Measurements from ENCODE around the gene SORL1.
"Not testable (repeated sequence)": the region's sequence is repeated elsewhere in the genome, so short reads cannot be mapped to it uniquely, and the experiment has no call there.

The SORL1 gene, protein sequence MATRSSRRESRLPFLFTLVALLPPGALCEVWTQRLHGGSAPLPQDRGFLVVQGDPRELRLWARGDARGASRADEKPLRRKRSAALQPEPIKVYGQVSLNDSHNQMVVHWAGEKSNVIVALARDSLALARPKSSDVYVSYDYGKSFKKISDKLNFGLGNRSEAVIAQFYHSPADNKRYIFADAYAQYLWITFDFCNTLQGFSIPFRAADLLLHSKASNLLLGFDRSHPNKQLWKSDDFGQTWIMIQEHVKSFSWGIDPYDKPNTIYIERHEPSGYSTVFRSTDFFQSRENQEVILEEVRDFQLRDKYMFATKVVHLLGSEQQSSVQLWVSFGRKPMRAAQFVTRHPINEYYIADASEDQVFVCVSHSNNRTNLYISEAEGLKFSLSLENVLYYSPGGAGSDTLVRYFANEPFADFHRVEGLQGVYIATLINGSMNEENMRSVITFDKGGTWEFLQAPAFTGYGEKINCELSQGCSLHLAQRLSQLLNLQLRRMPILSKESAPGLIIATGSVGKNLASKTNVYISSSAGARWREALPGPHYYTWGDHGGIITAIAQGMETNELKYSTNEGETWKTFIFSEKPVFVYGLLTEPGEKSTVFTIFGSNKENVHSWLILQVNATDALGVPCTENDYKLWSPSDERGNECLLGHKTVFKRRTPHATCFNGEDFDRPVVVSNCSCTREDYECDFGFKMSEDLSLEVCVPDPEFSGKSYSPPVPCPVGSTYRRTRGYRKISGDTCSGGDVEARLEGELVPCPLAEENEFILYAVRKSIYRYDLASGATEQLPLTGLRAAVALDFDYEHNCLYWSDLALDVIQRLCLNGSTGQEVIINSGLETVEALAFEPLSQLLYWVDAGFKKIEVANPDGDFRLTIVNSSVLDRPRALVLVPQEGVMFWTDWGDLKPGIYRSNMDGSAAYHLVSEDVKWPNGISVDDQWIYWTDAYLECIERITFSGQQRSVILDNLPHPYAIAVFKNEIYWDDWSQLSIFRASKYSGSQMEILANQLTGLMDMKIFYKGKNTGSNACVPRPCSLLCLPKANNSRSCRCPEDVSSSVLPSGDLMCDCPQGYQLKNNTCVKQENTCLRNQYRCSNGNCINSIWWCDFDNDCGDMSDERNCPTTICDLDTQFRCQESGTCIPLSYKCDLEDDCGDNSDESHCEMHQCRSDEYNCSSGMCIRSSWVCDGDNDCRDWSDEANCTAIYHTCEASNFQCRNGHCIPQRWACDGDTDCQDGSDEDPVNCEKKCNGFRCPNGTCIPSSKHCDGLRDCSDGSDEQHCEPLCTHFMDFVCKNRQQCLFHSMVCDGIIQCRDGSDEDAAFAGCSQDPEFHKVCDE (N-terminal part only)

DNA sequence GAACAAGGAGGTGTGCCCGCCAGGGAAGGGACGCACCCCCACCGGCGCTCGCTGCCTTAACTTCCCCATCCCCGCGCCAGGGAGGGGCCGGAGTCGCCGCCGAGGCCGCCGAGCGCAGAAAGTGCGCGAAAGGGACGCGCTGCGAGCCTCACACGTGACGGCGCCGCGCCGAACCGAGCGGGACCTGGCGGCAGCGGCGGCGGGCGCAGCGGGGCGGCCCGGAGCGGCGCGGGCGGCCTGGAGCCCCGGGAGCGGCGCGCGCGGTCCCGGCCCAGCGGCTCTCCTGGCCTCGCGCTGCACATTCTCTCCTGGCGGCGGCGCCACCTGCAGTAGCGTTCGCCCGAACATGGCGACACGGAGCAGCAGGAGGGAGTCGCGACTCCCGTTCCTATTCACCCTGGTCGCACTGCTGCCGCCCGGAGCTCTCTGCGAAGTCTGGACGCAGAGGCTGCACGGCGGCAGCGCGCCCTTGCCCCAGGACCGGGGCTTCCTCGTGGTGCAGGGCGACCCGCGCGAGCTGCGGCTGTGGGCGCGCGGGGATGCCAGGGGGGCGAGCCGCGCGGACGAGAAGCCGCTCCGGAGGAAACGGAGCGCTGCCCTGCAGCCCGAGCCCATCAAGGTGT is at the start of gene SORL1:
Gene SORL1 (plus strand): TSS at position 329 of the 623 bp plus-strand sequence. CDS start 18 bp downstream, at position 347.
- peak; percentile 27 for DNase-seq

DNA sequence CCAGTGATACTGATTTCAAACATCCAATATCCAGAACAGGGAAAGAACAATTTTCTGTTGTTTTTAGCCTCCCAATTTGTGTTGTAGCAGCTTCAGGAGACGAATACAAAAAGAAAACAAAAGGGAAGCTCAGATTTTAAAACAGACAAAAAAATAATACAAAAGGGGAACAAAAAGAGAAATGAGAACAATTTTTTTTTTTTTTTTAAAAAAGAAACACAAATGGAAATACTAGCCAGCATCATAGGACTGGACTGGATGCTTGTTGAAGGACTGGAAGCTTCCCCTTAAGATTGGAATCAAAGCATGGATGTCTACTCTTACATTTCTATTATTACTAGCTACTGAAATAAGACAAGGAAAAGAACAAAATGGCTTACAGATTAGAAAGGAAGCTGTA is 46.5 kb upstream of the SORL1 start:
- no peak for DNase-seq

DNA sequence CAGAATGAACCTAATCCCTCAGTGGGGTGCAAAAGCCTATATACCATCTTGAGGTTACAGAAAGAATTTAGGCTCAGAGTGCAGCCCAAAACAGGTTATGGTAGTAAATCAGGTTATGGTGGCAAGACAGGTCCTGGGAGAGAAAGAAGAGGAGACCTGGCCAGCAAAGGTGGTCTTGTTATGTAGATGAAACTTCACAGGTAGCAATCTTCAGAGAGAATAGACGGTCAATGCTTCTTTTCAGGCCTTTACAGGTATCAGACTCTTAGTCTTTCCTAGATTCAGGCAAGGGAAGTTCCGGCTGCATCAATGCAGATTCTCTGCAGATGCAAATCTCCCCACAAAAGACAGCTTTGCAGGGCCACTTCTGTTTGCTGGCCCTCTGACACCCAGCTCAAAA is 45.8 kb upstream of the SORL1 start:
- no peak for DNase-seq

DNA sequence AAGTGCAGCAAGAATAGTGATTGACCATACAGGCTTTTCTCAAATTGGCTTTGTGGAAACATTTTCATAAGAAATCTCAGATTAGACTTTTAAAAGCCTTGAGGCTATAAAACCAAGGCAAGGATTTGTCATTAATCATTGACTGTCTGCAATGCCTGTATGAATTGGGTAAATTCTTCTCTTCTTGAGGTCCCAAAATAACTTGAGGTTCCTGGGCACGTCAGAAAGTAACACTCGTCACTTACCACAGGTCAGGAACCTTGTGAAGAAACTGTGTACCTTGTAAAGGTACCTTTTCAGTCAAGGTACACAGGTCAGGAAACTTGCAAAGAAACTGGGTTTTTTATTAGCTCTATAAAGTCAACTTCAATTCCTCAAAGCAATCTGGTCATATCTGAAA is 43.3 kb upstream of the SORL1 start:
- no peak for DNase-seq

DNA sequence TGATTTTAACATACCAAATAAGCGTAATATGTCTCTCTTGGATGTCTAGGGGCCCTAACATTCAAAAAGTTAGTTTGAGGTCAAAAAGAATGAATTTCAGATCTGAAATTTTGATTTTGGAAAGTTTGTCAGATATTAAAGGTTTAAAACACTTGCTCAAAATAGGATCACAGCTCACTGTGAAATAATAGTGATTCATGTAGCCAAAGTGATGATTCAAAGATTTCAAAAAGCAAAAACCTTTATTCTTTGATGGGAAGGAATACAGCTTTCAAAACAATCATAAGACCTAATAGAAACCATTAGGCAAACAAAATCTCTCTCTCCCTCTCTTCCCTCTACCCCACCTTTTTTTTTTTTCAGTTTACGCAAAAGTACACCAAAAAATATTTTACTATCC is 42.1 kb upstream of the SORL1 start:
- DNase-seq = not testable (repeated sequence)

DNA sequence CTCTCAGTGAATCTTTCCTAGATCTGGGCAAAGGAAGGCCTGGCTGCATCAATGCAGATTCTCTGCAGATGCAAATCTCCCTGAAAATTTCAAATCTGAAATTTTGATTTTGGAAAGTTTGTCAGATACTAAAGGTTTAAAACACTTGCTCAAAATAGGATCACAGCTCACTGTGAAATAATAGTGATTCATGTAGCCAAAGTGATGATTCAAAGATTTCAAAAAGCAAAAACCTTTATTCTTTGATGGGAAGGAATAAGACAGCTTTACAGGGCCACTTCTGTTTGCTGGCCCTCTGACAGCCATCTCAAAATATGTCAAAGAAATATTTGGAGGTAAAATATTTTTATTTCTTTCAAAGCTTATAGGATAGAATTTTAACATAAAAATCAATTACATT is 40.8 kb upstream of the SORL1 start:
- not testable (repeated sequence) for DNase-seq

DNA sequence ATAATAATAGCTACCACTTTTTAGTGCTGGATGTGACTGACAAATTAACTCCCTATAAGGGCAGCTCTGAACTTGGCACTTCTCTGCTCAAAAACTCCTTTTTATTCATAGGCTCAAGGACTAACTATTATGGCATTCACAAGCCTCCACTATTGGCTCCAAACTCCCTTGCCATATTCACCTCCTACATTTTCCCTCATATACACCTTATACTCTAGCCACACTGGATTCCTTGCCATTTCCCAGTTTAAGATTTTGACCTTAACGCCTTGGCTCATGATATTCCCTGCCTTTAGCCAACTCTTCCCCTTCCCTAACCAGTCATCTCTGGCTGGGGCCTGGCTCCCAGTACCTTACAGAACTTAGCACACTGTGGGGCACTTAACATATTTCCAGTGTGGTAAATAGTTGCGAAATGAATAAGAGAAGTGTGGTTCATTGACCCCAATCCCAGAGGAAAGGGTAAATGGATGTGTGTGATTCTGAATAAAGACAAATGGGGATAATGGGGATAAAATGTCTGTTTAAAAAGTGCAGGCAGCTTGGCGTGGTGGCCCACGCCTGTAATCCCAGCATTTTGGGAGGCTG is 40.0 kb upstream of the SORL1 start:
- DNase-seq = no peak

DNA sequence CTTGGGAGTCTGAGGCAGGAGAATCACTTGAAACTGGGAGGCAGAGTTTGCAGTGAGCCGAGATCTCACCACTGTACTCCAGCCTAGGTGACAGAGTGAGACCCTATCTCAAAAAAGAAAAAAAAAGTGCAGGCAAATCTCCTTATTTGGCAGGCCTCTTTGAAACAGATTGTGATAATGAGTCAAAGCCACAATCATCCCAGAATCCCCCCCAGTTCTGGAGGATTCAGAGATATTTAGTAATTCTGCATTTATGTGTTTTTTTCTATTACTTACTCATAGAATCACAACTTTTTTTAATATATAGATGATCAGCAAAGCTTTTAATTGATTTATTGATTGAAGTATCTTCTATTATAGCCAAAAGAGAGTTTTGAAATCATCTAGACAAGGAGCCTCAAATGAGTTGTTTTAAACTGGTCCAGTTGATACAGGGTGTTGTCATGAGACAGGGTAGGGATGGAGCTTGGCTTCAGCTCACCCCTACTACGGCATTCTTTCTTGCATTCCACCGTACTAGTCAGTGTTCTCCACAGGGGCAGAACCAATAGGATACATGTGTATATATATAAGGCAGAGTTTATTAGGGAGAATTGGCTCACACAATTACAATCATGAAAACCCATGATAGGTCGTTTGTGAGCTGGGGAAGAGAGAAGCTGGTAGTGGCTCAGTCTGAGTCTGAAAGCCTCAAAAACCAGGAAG is 39.3 kb upstream of the SORL1 start:
- no peak for DNase-seq

DNA sequence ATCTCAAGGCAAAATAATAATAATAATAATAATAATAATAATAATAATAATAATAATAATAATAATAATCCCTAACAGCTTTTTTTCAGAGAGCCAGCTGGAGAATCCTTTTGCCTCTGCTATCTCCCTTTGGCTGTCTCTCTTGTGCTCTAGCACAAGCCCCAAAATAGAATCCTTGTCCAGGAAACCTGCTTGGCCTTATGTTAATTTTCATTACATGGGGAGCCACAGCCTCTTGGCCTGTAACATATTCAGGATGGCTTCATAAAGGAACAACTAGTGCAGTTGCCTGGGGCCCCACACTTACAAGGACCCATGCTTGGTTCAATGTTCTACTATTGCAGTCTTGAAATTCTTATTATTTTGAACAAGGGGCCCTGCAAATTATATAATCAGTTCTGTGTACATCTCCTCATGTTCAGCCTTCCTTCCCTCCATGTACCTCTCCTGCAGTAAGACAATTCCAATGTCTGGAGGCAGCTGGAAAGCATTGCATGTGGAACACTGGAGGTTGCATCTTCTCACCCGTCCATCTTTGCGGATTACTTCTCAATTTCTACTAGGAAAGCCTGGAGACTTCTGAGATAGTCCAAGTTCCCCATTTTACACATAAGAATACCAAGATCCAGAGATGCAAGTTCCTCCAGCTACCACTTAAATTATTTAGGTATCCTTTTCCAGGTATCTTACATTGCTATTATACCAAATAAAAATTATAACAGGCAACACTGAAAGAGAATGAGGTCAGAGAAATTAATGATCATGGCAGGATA is 37.8 kb upstream of the SORL1 start:
- no peak for DNase-seq

DNA sequence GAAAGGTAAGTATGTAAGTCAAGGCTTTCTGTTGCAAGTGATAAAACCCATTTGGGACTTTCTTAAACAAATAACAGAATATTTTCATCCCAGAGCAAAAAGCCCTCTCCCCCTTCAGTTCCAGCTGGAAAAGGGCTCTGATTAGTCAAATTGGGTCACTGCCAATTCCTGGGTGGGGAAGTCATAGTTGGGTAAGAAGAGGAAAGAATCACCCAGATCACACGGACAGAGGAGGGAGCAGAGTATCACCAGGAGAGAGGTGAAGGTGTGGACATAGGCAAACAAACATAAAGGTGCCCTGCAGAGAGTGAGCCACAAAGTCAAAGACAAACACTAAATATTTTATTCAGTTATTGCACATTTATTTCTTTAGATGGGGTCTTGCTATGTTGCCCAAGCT is 36.3 kb upstream of the SORL1 start:
- no peak for DNase-seq

DNA sequence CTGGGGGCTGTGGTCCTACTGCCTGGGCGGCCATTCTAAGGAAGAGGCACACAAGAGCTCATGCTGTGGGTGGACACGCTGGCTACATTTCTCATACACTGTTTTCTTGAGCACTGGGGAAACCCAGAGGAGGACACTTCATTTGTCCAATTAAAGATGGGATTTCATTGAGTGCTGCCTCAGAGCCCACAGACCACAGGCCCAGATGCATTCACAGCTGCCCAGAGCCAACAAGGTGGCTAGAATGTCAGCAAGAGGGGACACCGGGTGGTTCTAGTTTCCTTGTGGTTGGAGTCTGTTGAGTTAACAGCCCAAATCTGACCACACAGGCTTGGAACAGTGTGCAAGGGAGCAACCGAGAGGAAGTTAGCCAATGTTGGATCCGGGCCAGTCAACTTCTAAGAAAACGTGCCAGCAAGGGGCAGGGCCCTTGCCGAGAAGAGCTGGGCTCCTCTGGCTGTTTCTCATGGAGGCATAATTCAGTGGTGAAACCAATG is 35.0 kb upstream of the SORL1 start:
- peak; percentile 93 for DNase-seq

DNA sequence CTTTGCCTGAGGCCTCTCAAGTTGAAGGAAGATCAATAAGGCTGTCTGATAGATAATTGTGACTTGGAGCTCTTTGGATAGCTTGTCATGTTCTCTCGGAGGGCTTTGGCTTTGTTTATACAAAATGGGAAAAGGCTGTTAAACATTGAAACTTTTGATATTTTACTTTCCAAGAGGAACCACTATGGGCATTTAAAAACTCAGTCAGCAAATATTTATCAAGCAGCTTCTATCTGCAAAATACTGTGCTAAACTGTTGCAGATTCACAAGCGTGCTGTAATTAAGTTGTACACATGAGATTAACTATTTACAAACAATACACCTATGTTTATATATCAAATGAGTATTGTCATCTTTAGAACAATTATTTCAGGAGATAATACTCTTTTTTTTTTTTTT is 34.5 kb upstream of the SORL1 start:
- DNase-seq = no peak

DNA sequence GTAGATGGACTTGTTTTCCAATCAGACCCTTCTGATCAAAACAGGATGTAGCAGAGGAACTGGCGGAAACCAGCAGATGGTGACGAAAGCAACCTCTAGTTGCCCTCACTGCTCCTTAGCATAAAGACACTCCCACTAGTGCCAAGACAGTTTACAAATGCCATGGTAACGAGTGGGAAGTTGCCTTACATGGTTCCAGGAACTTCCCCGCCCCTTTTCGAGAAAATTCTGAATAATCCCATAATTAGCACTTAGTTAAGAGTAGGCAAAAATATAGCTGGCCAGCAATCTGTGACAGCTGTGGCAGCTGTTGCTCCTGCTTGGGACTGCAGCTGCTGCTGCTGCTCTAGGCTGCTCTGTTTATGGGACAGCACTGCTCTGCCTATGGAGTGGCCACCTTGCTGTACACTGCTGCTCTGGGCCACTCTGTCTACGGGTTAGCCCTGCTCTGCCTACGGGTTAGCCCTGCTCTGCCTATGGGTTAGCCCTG is 33.4 kb upstream of the SORL1 start:
- DNase-seq = peak; percentile 47

DNA sequence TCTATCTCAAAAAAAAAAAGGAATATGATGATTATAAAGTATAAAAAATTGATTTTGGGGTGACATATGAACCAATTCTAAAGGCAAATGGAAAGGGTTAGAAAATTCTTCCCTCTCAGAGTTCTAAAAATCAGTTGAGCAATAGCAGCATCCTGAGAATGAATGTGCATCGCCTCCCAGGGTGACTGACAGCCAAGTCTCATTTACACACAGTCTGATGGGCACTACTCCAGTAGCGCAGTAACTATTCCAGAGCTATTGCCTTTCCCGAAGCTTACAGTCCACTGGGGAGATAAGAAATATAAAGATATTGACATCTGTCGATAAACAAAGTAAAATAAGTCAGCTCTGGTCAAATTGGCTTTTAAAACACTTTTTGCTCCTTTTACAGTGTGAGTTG is 32.3 kb upstream of the SORL1 start:
- DNase-seq = no peak

DNA sequence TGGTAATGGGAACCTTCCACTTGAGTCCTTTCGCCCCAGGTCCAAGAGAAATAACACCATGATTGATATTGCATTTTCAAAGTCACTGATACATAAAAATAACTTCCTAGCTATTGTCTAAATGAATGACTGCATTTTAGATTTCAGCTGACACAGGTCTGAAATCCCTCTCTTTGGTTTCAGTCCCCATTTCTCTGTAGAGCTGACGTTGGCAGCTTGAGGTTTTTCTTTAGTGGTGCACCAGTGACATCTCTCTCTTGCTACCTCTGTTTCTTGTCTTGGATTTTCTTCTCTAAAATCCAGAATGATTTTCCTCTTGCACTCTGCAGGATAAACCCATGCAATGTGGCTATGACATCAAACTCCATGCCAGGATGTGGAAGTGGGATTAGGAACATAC is 31.7 kb upstream of the SORL1 start:
- no peak for DNase-seq

DNA sequence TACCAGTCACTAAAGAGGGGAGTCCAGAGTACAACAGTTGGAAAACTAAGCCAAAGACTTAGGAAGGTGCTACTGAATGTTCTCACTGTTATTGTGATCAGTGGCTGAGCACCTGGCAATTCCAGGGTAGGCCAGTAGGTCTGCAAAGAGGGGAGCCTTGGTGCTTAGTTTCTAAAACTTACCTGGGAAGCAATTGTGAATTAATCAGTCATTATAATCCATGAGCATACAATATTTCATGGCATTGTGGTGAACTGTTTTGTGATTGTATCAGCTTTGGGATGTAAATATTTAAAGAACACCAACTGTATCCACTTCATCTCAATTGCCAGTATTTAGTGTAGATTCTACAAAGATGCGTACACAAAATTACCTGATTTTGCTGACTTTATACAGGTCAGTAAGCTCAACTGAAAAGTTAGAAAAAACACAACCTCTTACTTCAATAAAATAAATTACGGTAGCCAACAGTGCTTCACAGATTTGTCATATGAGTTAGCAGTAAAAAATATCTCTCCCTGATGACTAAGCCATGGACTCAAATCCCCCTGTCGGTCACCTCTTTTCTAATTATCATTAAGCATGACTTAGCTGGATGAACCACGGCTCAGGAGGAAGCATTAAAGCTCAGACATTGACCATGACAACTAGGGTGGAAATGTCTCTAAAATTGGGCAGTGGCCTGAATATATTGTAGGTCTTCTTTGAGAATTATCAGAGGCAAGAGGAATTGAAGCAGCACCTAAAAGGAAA is 30.8 kb upstream of the SORL1 start:
- no peak for DNase-seq

DNA sequence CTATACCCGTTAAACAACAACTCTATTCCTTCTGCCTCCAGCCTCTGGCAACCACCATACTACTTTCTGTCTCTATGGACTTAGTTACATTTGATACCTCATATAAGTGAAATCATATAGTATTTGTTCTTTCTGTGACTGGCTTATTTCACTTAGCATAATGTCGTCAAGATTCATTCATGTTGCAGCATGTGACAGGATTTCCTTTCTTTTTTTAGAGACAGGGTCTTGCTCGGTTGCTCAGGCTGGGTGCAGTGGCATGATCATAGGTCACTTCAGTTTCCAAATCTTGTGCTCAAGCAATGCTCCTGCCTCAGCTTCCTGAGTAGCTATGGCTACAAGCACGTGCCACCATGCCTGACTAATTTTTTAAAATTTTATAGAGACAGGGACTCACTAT is 29.4 kb upstream of the SORL1 start:
- DNase-seq = no peak

DNA sequence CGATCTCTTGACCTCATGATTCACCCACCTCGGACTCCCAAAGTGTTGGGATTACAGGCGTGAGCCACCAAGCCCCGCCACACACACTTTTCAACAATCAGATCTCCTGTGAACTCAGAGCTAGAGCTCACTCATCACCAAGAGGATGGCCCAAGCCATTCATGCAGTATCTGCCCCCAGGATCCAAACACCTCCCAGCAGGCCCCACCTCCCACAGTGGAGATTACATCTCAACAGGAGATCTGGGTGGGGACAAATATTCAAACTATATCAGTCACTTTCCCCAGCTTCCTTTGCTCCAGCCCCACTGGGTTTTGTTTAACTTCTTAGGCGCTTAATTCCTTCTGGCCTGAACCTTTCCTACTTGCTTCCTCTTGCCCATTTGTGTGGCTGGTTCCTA is 26.3 kb upstream of the SORL1 start:
- DNase-seq = no peak
